Mammary epithelial cell (primary cell): ENCODE results near the gene MUTYH.

Experiments used
- EZH2 ChIP-seq: IDR thresholded peaks from 2 replicates; pipeline ENCODE4 v1.6.1; 2012; ENCODE audit warnings: low read length, inconsistent platforms, borderline replicate concordance
- TF ChIP-seq, protein P1 (sequence below), 2 donors: IDR thresholded peaks in 1 of 2; conservative IDR thresholded peaks in 1 of 2; 2 replicates each; pipeline ENCODE4 v1.5.1; 2011 to 2012; ENCODE audit warnings: inconsistent platforms in 2 of 2, low read length in 2 of 2, mild to moderate bottlenecking in 2 of 2, control low read depth in 1 of 2, low read depth in 1 of 2; ENCODE audit not compliant: insufficient read depth in 1 of 2; ENCODE audit errors: extremely low read depth in 1 of 2

GRCh38 chr1:45356186-45356585 lies 15.9 kb upstream of the MUTYH start:
- TF ChIP-seq, protein P1, sequence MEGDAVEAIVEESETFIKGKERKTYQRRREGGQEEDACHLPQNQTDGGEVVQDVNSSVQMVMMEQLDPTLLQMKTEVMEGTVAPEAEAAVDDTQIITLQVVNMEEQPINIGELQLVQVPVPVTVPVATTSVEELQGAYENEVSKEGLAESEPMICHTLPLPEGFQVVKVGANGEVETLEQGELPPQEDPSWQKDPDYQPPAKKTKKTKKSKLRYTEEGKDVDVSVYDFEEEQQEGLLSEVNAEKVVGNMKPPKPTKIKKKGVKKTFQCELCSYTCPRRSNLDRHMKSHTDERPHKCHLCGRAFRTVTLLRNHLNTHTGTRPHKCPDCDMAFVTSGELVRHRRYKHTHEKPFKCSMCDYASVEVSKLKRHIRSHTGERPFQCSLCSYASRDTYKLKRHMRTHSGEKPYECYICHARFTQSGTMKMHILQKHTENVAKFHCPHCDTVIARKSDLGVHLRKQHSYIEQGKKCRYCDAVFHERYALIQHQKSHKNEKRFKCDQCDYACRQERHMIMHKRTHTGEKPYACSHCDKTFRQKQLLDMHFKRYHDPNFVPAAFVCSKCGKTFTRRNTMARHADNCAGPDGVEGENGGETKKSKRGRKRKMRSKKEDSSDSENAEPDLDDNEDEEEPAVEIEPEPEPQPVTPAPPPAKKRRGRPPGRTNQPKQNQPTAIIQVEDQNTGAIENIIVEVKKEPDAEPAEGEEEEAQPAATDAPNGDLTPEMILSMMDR (conservative IDR thresholded peaks at IDR 0.05 in 1 of 2, IDR thresholded peaks at IDR 0.05 in 1 of 2; ENCODE audit: extremely low read depth in 1 of 2, insufficient read depth in 1 of 2, low read depth in 1 of 2, low read length in 2 of 2) = no peak
- no peak for TF ChIP-seq EZH2
